SKM-1 (cell line): ENCODE data around the gene ETAA1.
A peak's percentile ranks its signal among the peaks of the same experiment; 100 is the strongest.

Experiments used
- DNase-seq: peaks from one replicate; lab custom pipeline; 2025; ENCODE audit not compliant: unreplicated experiment; lab: John Stamatoyannopoulos, UW

The ETAA1 gene

DNA sequence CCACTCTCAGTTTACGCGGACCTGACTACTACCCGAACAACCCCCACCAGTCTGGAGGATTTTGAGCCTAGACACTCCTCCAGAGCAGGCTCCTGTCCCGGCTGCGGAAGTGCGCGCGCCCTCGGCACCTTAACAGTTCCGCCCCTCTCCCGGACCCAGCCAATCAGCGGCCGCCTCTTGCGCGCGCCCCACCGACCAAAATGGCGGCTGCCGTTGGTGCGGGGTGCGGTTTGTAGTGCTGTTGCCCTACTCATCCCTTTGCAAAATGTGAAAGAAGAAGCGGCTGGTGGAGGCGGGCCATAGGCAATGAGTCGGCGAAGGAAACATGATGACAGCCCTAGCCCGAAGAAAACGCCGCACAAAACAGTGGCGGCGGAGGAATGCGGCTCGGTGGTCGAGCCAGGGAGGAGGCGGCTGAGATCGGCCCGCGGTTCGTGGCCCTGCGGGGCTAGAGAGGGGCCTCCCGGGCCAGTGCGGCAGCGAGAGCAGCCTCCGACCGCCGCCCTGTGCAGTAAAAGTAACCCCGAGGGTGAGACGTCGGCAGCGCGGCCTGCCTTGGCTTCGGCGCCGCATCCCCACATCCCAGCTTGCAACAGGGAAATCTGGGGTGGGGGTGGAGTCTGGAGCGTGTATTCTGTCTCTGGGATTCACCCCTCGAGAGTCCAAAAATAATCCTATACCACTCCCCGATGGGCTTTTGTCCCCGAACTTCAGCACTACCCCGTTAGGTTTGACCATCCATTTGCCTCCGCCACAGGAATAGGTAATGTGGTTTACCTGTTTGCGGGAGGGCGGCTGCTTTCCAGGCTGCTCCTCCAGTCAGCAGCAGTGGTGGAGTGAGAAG, at the start of gene ETAA1:
TSS of gene ETAA1 (plus strand) at position 191 of the 844 bp plus-strand sequence. CDS start at position 307, 116 bp downstream.
- DNase-seq, result peak; percentile 86

GRCh38 chr2:67366832-67367412, 30.2 kb upstream of the ETAA1 start:
- no peak for DNase-seq

DNA sequence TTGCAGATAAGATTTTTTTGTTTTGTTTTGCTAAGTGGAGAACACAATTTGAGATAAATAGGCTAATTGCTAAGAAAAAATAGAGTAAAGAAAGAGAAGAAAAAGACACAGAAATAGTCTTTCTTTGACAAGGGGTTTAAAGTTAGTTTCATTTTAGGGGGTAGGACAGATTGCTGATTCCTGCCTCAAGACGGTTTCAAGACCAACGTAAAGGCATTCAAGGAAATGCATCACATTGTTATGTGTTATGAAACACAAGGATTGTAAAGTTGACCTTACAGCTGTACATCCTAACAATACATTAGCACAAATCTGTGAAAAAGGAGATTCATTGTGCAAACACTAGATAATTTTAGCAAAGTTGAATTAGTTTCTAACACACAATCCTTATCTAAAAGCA, 22.7 kb upstream of the ETAA1 start:
- DNase-seq, result no peak

GRCh38 chr2:67374949-67375348, 22.2 kb upstream of the ETAA1 start:
- DNase-seq, result no peak

DNA sequence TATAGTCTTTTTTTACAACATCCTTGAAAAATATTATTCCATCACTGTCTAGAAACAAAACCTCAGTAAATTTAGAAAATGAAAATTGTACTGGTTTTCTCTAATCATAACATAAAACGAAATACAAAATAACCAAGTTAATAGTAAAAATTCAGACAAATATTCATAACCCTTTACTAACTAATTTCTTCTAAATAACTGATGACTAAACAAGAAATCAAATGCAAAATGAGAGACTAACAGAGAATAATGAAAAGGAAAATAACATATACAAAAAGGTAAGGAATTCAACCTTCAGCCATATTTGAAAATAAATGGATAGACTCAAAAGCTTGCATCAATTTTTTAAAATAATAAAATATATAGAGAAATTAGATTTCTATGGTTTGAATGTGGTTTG, 18.6 kb upstream of the ETAA1 start:
- no peak for DNase-seq

DNA sequence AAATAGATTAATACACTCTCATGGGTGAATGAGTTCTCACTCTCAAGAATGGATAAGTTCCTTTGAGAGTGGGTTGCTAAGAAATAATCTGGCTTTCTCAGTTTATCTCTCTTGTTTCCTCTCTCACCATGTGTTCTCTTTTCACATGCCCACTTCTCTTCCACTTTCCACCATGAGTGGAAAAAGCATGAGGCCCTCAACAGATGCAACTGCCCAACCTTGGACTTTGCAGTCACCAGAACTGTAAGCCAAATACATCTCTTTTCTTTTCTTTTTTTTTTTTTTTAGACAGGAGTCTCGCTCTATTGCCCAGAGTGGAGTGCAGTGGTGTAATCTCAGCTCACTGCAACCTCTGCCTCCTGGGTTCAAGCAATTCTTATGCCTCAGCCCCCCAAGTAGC, 18.1 kb upstream of the ETAA1 start:
- no peak for DNase-seq

- DNase-seq, result no peak
These were observed 12.9 kb upstream of the ETAA1 start for GRCh38 chr2:67384123-67384822.

- no peak for DNase-seq
These were observed 8.5 kb upstream of the ETAA1 start for GRCh38 chr2:67388680-67389079.

- DNase-seq, result no peak
These were observed 7.8 kb upstream of the ETAA1 start for GRCh38 chr2:67389286-67389685.

GRCh38 chr2:67389788-67390187, 7.3 kb upstream of the ETAA1 start:
- no peak for DNase-seq

GRCh38 chr2:67393237-67393636, 3.9 kb upstream of the ETAA1 start:
- DNase-seq, result no peak

DNA sequence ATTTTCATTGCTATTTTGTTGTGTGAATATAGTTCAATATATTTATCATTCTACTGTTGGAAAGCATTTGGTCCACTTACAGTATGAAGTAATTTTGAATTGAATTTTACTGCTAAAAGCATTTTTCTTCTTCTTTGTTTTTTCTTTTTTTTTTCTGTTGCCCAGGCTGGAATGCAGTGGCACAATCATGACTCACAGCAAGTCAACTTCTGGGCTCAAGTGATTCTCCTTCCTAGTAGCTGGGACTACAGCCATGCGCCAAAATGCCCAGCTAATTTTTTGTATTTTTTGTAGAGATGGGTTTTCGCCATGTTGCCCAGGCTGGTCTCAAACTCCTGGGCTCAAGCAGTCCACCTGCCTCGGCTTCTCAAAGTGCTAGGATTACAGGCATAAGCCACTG, 2.4 kb upstream of the ETAA1 start:
- DNase-seq, result no peak

DNA sequence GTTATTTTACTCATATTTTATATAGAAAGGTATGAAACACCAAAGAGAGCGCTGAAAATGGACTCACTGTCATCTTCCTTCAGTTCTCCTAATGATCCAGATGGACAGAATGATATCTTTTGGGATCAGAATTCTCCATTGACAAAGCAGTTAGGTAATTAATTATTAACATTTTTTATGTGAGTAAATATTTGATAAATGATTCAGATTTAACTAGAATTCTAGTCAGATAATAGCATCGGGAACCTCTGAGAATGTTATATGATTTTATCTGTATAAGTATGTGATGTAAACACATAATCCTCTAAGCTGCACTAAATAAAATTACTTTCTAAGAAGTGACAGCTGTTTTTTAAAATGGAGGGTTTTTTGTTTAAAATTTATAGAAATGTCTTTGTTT, 2.0 kb downstream of the ETAA1 start:
- no peak for DNase-seq

- no peak for DNase-seq
These were observed 2.8 kb downstream of the ETAA1 start for GRCh38 chr2:67399831-67400489.

DNA sequence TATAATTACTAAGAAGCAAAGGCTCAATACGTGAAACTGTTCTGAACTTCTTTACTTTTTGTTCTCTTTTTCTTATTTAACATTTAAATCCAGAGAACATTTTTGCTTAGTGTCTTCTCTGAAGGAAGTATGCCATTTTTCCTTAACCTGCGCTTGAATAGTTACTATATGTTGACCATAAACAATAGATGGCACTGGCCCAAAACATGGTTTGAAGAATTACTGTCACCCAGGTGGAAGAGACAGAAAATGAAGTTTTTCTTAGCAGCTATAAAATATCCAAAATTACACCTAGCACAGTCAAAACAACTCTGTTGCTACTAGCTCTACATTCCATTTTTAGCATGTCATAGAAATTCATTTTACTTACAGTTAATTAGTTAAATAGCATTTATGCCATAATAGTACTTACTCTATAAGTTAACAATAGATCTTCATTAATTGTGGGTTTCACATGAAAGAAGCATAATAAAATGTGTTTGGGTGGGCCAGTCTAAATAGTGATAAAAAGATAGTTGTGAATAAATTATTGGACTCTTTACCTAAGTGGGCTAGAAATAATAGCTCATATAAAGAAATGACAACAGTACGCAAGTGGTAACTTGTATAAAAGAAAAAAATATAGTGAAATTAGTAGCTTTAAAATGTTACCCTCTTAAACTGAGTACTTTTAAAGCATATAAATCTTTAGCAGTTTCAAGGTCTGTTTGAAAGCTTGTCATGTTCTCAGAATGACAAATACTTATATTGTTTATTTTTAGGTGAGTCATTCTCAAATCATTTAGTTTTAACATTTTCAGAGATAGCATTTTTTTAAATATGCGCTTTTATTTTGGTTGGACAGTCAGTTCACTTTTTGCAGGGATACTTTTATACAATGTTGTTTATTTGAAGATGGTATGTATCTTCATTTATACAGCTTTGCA, 3.7 kb downstream of the ETAA1 start:
- no peak for DNase-seq

DNA sequence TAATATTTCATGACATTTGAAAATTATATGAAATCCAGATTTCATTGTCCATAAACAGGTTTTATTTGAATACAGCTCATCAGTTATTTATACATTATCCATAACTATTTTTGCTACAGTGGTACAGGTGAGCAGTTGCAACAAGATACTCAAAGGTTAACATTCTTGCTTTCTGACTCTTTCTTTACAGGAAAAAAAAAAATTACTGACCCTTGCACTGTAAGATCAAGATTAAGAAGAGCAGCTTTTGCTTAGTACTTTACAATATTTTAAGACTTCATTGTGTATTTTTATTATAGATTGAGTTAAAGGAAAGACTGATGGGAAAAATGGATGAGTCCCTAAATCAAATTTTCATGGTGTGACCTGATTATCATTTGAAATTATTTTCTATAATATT, 11.2 kb downstream of the ETAA1 start:
- no peak for DNase-seq

GRCh38 chr2:67412424-67412823, 15.3 kb downstream of the ETAA1 start:
- DNase-seq, result no peak

GRCh38 chr2:67414867-67415266, 17.7 kb downstream of the ETAA1 start:
- no peak for DNase-seq

DNA sequence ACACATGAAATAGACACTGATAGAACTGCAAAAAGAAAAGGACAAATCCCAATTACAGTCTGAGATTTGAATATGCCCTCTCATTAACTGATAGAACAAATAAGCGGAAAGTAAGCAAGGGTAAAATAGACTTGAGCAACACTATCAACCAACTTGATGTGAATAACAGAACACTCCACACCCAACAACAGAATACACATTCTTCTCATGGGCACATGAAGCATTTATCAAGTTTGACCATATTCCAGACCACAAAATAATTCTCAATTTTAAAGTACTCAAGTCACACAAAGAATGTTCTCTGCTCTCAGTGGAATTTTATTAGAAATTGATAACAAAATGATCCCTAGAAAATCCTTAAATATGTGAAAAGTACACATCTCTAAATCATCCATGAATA, 19.0 kb downstream of the ETAA1 start:
- no peak for DNase-seq

- DNase-seq, result no peak
These were observed 26.4 kb downstream of the ETAA1 start for GRCh38 chr2:67423489-67423888.

- DNase-seq, result no peak
These were observed 39.1 kb downstream of the ETAA1 start for GRCh38 chr2:67436221-67436620.
